Adipocyte (in vitro differentiated cells): ENCODE results near the gene PRRX2.
A peak's percentile ranks its signal among the peaks of the same experiment; 100 is the strongest.
"Not testable (repeated sequence)": the region's sequence is repeated elsewhere in the genome, so short reads cannot be mapped to it uniquely, and the experiment has no call there.

ENCODE experiments used
- DNase-seq: peaks from one replicate; pipeline ENCODE4 v3.0.0-alpha.2; 2015; ENCODE audit warnings: low read depth
- H3K27me3 ChIP-seq: replicated peaks from 2 replicates; pipeline ENCODE4 v1.7.0; 2013; ENCODE audit warnings: mild to moderate bottlenecking, low read length, moderate library complexity; ENCODE audit not compliant: control insufficient read depth, insufficient read depth
- H3K36me3 ChIP-seq: 2 replicates; pipeline ENCODE4 v1.7.0; 2013; ENCODE audit warnings: low read length, mild to moderate bottlenecking, moderate library complexity; ENCODE audit not compliant: control insufficient read depth, insufficient read depth, severe bottlenecking
- H3K4me1 ChIP-seq: 2 replicates; pipeline ENCODE4 v1.7.0; 2013; ENCODE audit warnings: mild to moderate bottlenecking, low read length, moderate library complexity; ENCODE audit not compliant: control insufficient read depth, insufficient read depth
- H3K4me3 ChIP-seq: 2 replicates; pipeline ENCODE4 v1.7.0; 2013; ENCODE audit warnings: mild to moderate bottlenecking, low read length, moderate library complexity
- H3K9ac ChIP-seq: 2 replicates; pipeline ENCODE4 v1.7.0; 2013; ENCODE audit warnings: mild to moderate bottlenecking, low read length, moderate library complexity
- H3K9me3 ChIP-seq: 2 replicates; pipeline ENCODE4 v1.7.0; 2013; ENCODE audit warnings: mild to moderate bottlenecking, low read length, moderate library complexity; ENCODE audit not compliant: control insufficient read depth

Gene PRRX2

GRCh38 chr9:129656795-129657390 lies 8.6 kb upstream of the PRRX2 start:
- no peaks in the 10 kb centered on the region for H3K9me3 ChIP-seq
- H3K36me3 ChIP-seq: no peaks in the 10 kb centered on the region
- peaks cover 11% of the 10 kb centered on the region for H3K4me1 ChIP-seq
- H3K4me3 ChIP-seq: no peak overlapping the region
- H3K27me3 ChIP-seq: no peaks in the 10 kb centered on the region
- DNase-seq: peak; percentile 42
- H3K9ac ChIP-seq: no peak overlapping the region

DNA sequence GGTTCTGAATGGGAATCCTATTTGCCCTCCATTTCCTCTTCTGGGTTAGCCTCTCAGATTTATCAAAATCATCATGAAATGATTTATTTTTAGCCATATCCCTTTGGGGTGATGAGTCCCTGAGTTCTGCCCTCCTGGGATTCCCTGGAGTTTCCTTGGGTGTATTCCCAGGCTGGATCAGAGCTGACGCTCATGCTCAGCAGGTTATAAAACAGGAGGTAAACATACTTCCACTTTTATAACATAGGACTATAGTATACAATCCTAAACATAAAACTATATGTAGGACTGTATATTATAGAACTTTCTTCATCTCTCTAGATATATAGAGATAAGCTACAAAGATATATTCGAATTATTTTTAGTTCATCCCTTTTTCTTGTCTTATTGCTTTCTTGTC lies 4.4 kb upstream of the PRRX2 start:
- Histone ChIP-seq H3K4me1 (peaks cover 11% of the 10 kb centered on the region), H3K4me3 (no peak overlapping the region), H3K9me3 (no peaks in the 10 kb centered on the region), H3K9ac (no peak overlapping the region), H3K27me3 (no peaks in the 10 kb centered on the region), H3K36me3 (no peaks in the 10 kb centered on the region)
- DNase-seq: no peak

GRCh38 chr9:129662239-129662638 lies 3.2 kb upstream of the PRRX2 start:
- not testable (repeated sequence) for H3K9me3 ChIP-seq, H3K9ac ChIP-seq, H3K4me1 ChIP-seq

DNA sequence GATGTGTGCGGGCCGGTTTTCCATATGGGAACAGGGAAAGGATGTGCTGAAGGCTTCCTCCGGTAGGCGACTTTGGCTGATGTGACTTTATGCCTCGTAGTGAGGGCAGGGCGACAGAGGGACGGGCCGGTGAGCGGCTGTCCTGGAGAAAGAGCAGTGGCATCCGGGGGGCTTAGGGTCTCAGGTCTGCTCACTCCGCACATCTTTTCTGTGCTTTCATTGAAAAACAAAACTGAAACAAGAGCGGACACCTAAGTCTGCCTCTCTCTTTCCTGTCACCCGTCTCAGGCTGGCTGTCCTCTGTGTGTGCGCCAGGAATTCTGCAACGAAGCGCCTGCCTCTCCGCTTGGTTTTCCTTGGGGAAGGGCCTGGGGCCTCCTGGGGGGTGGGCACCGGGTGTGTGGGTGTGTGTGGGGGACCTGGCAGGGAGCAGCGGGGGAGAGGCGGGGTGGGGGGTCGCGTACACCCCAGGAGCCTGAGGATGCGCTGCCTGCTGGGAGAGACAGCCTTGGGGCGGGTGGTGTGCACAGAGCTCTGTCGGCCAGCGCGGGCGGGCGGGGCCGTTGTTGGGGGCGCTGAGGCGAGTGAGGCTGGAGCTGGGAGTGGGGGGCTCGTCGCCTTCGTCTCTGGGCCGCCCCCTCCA lies 580 bp upstream of the PRRX2 start:
- peak overlapping the region; percentile 63 for H3K9ac ChIP-seq
- peak overlapping the region; percentile 78 for H3K4me3 ChIP-seq
- no peaks in the 10 kb centered on the region for H3K9me3 ChIP-seq
- H3K4me1 ChIP-seq: peaks cover 10% of the 10 kb centered on the region
- H3K27me3 ChIP-seq: no peaks in the 10 kb centered on the region
- peak; percentile 51 for DNase-seq
- H3K36me3 ChIP-seq: no peaks in the 10 kb centered on the region

More at GRCh38 chr9:129662239-129662638, 3.2 kb upstream of the PRRX2 start:
- DNase-seq, H3K36me3 ChIP-seq, H3K4me3 ChIP-seq, H3K27me3 ChIP-seq: not testable (repeated sequence)

GRCh38 chr9:129665814-129666520 lies 520 bp downstream of the PRRX2 start:
- H3K4me3 ChIP-seq: peak overlapping the region; percentile 78
- peak overlapping the region; percentile 75 for H3K9ac ChIP-seq
- H3K36me3 ChIP-seq: no peaks in the 10 kb centered on the region
- DNase-seq: peak; percentile 56
- no peaks in the 10 kb centered on the region for H3K27me3 ChIP-seq
- peaks cover 10% of the 10 kb centered on the region for H3K4me1 ChIP-seq
- no peaks in the 10 kb centered on the region for H3K9me3 ChIP-seq

- peak overlapping the region; percentile 75 for H3K9ac ChIP-seq
- H3K27me3 ChIP-seq: no peaks in the 10 kb centered on the region
- H3K9me3 ChIP-seq: no peaks in the 10 kb centered on the region
- H3K4me1 ChIP-seq: peaks cover 10% of the 10 kb centered on the region
- peak overlapping the region; percentile 78 for H3K4me3 ChIP-seq
- H3K36me3 ChIP-seq: no peaks in the 10 kb centered on the region
- DNase-seq: peak; percentile 49
Measured at GRCh38 chr9:129666575-129666974, 1.1 kb downstream of the PRRX2 start.

- no peaks in the 10 kb centered on the region for H3K9me3 ChIP-seq
- peak overlapping the region; percentile 75 for H3K9ac ChIP-seq
- DNase-seq: no peak
- peaks cover 10% of the 10 kb centered on the region for H3K4me1 ChIP-seq
- H3K36me3 ChIP-seq: no peaks in the 10 kb centered on the region
- H3K4me3 ChIP-seq: peak overlapping the region; percentile 78
- H3K27me3 ChIP-seq: no peaks in the 10 kb centered on the region
Measured at GRCh38 chr9:129667378-129667777, 1.9 kb downstream of the PRRX2 start.

DNA sequence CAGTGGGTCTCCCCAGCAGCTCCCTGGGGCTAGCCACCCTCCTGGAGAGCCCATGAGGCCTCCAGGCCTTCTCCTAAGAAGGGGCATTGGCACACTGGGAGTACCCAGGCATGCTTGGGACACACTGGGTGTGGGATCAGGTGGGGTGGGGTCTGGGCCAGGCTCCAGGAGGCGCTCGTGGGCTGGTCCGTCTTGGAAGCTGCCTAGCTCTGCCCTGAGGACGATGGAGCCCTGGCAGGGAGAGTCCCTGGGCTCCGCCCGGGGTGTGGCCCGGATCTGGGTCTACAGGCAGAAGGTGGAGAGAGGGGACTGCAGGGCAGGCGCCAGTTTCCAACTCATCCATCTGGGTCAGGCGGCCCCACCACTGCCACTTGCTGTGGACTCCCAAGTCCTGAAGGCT lies 2.4 kb downstream of the PRRX2 start:
- H3K4me3 ChIP-seq: peak overlapping the region; percentile 78
- H3K9ac ChIP-seq: peak overlapping the region; percentile 75
- DNase-seq: peak; percentile 60
- H3K9me3 ChIP-seq: no peaks in the 10 kb centered on the region
- H3K36me3 ChIP-seq: no peaks in the 10 kb centered on the region
- no peaks in the 10 kb centered on the region for H3K27me3 ChIP-seq
- H3K4me1 ChIP-seq: peaks cover 10% of the 10 kb centered on the region

DNA sequence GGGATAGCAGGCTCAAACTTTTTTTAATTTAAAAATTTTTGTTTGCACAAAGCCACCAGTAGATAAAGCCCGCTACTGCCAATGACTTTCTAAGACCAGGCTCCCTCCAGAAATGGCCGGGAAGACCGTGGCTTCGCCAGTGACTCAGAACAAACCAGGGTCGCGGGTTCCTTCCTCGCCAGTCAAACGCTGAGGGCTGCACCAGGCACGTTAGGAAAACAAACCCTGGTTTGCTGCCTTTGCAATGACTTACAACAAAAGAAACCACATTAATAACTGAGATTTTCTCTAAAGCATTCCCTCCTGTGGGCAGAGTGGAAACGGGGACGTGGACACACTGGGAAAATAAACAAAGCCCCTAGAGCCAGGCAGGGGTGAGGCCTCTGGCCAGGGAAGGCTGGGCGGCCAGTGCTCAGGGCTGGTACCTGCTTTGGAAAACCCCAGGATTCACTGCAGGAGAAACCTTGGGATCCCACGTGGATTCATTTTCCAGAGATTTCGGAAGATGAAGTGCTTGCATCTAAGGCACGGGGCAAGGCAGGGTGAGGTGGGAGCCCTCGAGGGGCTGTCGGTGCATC lies 3.8 kb downstream of the PRRX2 start:
- Histone ChIP-seq H3K9me3 (no peaks in the 10 kb centered on the region), H3K27me3 (no peaks in the 10 kb centered on the region), H3K36me3 (no peaks in the 10 kb centered on the region), H3K4me3 (no peak overlapping the region), H3K9ac (no peak overlapping the region), H3K4me1 (peaks cover 10% of the 10 kb centered on the region)
- DNase-seq: peak; percentile 91

DNA sequence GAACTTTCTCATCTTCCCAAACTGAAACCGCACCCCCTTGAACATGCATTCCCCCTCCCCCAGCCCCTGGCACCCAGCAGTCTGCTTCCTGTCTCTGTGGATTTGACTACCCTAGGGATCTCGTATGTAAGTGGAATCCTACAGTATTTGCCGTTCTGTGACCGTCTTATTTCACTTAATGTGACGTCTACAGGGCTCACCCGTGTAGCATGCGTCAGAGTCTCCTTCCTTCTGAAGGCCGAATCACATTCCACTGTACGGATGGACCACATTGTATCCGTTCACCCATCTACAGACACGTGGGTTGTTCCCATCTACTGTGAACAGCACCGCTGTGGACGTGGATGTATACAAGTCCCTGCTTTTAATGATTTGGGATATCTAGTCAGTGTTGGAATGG lies 4.5 kb downstream of the PRRX2 start:
- DNase-seq: peak; percentile 84
- no peaks in the 10 kb centered on the region for H3K9me3 ChIP-seq
- H3K9ac ChIP-seq: no peak overlapping the region
- H3K36me3 ChIP-seq: no peaks in the 10 kb centered on the region
- H3K4me3 ChIP-seq: no peak overlapping the region
- no peaks in the 10 kb centered on the region for H3K27me3 ChIP-seq
- peaks cover 10% of the 10 kb centered on the region for H3K4me1 ChIP-seq

DNA sequence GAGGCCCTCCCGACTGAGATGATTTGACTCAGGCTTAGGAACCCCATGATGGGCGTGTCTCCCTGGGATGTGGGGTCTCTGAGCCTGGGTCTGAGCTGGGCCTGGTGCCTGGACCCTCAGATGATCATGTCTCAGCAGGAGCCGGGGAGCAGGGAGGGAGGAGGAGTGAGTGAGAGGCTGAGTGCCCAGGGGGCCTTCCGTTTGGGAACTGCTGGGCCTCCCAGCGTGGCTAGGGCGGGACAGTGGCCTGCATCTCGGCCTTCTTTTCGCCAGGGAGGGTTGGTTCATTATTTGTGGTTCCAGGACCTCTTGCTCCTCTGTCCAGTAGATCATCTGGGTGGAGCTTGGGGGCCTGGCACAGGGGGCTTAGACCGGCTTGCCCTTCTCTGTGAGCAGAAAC lies 5.6 kb downstream of the PRRX2 start:
- Histone ChIP-seq H3K4me3 (no peak overlapping the region), H3K9ac (peak overlapping the region; percentile 28), H3K27me3 (no peaks in the 10 kb centered on the region), H3K9me3 (no peaks in the 10 kb centered on the region), H3K4me1 (peaks cover 16% of the 10 kb centered on the region), H3K36me3 (no peaks in the 10 kb centered on the region)
- no peak for DNase-seq
